DMS53 treated with DMSO at 0.1 percent for 48 hours (cell line): ENCODE measurements around the gene IGSF9B.
A peak's percentile ranks its signal among the peaks of the same experiment; 100 is the strongest.
"Not testable (repeated sequence)": the region's sequence is repeated elsewhere in the genome, so short reads cannot be mapped to it uniquely, and the experiment has no call there.

Experiments
- DNase-seq: peaks from one replicate; lab custom pipeline; 2025; ENCODE audit not compliant: unreplicated experiment; lab: John Stamatoyannopoulos, UW

Gene IGSF9B, protein sequence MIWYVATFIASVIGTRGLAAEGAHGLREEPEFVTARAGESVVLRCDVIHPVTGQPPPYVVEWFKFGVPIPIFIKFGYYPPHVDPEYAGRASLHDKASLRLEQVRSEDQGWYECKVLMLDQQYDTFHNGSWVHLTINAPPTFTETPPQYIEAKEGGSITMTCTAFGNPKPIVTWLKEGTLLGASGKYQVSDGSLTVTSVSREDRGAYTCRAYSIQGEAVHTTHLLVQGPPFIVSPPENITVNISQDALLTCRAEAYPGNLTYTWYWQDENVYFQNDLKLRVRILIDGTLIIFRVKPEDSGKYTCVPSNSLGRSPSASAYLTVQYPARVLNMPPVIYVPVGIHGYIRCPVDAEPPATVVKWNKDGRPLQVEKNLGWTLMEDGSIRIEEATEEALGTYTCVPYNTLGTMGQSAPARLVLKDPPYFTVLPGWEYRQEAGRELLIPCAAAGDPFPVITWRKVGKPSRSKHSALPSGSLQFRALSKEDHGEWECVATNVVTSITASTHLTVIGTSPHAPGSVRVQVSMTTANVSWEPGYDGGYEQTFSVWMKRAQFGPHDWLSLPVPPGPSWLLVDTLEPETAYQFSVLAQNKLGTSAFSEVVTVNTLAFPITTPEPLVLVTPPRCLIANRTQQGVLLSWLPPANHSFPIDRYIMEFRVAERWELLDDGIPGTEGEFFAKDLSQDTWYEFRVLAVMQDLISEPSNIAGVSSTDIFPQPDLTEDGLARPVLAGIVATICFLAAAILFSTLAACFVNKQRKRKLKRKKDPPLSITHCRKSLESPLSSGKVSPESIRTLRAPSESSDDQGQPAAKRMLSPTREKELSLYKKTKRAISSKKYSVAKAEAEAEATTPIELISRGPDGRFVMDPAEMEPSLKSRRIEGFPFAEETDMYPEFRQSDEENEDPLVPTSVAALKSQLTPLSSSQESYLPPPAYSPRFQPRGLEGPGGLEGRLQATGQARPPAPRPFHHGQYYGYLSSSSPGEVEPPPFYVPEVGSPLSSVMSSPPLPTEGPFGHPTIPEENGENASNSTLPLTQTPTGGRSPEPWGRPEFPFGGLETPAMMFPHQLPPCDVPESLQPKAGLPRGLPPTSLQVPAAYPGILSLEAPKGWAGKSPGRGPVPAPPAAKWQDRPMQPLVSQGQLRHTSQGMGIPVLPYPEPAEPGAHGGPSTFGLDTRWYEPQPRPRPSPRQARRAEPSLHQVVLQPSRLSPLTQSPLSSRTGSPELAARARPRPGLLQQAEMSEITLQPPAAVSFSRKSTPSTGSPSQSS (N-terminal part only)

DNA sequence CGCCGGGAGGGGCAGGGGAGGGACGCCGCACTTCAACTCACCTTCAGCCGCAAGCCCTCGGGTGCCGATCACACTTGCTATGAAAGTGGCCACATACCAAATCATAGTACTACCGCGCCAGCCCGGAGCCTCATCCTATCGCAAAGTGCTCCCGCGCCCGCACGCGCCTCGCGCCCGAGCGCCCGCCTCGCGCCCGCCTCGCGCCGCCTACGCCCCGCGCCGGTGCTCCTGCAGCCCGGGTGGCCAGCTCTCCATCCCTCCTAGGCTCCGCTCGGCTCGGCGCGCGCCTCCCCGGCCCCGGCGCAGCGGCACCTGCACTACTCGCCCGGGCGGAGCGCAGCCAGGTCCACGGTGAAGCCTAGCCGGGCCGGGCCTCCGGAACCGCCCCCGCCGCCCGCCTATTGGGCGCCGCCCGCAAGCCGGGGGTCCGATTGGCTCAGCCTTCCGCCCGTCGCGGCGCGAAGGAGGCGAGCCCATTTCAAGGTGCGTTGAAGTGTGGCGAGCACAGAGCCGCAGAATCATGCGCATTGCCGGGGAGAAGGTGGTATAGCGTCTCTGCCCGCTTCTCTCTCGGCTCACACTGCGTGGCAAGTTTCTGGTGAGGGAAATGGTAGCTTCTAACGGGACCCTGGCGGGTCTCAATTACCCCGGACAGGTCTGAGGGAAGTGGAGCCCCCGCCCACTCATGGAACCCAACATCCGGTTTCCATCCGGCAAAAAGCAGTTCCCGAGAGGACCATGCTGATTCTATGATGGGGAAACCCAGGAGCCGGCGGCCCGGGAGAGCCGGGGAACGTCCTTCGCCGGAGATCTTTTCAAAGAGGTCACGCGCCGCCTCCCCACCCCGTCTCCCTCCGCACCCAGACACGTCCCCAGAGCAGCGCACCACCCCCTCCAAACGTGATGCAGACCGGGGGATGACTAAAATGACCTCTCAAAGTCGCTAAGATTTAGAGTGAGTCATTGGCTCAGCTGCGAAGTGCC is at the start of gene IGSF9B:
Gene IGSF9B, minus strand, starts transcription at position 319 of the 984 bp plus-strand sequence. Its CDS starts 214 bp downstream, at position 105.
- peak; percentile 83 for DNase-seq

DNA sequence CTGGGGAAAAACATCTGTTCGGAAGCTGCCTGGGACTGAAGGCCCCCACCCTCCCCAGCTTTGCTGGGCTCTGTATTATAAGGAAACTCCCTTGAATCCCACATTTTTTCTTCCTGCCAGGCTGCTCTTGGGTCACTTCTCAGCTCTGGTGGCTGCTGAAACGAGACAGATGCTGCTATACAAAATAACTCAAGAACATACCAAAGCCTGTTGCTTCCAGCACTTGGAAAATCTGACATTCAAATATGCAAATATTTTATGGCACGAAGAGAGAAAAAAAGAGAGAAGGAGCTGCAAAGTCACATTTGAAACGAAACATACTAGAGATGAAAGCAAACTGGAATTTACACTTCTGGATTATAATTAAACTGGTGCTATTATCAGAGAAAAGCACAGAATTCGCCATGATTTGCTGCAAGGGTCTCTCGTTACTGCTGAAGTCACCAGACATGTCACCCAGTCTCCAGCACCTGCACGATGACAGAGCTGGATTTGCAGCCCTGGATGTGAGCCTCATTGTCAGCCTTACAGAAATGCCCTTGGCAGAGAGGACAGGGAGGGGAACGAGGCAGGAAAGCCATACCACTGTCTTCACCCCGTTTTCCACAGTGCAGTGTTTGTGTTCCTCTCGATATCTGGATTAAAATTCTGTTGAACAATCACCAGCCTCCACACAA is 47.9 kb upstream of the IGSF9B start:
- DNase-seq, result no peak

GRCh38 chr11:134003792-134004495 is 47.2 kb upstream of the IGSF9B start:
- DNase-seq, result no peak

DNA sequence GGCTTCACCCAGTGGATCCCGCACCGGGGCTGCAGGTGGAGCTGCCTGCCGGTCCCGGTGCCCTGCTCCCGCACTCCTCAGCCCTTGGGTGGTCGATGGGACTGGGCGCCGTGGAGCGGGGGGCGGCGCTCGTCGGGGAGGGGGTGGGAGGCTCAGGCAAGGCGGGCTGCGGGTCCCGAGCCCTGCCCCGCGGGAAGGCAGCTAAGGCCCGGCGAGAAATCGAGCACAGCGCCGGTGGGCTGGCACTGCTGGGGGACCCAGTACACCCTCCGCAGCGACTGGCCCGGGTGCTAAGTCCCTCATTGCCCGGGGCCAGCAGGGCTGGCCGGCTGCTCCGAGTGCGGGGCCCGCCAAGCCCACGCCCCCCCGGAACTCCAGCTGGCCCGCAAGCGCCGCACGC is 46.1 kb upstream of the IGSF9B start:
- DNase-seq, result not testable (repeated sequence)

DNA sequence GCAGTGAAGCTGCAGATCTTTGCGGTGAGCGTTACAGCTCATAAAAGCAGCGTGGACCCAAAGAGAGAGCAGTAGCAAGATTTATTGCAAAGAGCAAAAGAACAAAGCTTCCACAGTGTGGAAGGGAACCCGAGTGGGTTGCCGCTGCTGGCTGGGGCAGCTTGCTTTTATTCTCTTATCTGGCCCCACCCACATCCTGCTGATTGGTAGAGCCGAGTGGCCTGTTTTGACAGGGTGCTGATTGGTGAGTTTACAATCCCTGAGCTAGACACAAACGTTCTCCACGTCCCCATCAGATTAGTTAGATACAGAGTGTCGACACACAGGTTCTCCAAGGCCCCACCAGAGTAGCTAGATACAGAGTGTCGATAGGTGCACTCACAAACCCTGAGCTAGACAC is 45.6 kb upstream of the IGSF9B start:
- DNase-seq, result not testable (repeated sequence)

- DNase-seq, result no peak
Observed at GRCh38 chr11:134001596-134001995, 44.8 kb upstream of the IGSF9B start.

GRCh38 chr11:134001088-134001487 is 44.3 kb upstream of the IGSF9B start:
- DNase-seq, result no peak

DNA sequence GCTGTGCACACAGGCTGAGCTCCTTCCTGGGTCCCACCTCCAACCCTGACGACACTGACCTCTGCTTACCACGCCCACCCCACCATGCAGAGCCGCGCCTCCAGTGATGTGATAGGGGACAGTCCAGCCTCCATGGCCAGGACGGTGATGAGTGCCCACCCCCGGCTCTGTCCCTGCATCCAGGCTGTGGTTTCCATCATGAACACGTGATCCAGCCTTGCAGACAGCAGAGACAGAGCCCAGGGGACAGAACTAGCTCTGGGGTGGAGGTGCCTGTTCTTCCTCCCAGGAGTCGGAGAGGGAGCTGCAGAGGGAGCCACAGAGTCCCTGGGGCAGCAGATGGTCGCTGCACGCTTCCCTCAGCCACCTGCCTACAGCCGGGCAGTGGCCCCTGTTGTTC is 42.6 kb upstream of the IGSF9B start:
- DNase-seq, result no peak

DNA sequence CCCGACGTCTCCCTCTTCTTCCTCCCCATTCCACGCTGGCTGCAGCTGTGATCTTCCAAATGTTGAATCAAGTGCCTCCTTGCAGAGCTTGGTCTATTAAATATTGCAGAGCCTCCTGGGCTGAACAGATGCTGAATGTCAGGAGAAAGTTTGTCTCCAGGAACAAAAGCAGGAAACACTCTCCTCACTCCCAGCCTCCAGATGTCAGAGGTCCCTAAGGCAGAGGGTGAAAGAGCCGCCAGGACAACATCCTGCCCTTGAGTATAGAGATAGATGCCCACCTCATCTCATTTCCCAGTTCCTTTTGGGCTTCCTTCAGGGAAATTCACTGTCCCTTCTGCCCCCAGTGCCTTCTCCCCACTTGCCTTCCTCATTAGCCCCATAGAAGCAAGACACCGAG is 40.8 kb upstream of the IGSF9B start:
- DNase-seq, result no peak

DNA sequence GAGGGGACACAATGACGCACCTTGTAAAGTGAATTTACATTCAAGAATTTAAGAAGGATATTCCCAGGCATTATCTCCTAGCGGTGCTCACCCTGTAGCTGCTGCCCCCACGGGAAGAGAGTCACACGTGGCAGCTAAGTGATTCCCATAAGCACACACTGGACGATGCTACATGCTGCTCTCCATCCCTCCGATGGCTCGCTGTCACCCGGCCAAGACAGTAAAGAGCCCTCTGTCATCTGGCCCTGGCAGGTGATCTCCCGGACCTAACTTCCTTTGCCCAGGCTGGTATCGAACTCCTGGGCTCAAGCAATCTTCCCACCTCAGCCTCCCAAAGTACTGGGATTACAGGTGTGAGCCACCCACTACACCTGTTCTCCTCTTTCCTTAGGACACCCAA is 39.9 kb upstream of the IGSF9B start:
- no peak for DNase-seq

DNA sequence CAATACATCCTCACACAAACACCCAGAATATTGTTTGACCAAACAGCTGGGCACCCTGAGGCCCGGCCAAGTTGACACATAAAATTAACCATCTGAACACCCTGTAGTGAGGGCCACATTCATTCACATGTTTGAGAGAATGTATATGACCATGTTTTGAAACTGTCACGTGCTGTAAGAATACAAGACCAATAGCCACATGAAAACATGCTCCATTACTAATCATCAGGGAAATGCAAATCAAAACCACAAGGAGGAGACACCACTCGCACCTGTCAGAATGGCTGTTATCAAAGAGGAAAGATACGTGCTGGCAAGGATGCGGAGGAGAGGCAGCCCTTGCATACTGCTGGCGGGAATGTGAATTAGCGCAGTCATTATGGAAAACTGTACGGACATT is 38.3 kb upstream of the IGSF9B start:
- no peak for DNase-seq

GRCh38 chr11:133993921-133994320 is 37.2 kb upstream of the IGSF9B start:
- no peak for DNase-seq

- no peak for DNase-seq
Observed at GRCh38 chr11:133993107-133993506, 36.3 kb upstream of the IGSF9B start.

DNA sequence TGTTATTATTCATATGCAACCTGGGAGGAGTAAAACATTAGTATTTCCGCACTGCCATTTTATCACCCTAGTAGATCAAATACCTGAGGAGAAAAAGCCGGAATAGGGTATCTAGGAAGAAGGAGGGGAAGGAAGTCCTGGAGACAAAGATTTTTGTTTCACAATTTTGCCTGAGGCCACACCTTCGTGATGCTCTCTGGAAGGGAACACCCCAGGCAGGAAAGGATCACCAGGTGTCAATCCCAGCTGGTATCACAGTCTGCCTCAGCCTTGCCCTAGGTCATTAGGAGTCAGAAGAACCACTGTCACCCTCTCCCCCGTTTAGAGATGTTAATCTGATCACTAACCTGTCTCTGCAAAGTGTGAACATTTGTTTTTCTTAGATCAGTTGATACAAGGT is 35.4 kb upstream of the IGSF9B start:
- no peak for DNase-seq

GRCh38 chr11:133991101-133991500 is 34.3 kb upstream of the IGSF9B start:
- DNase-seq, result no peak

- no peak for DNase-seq
Observed at GRCh38 chr11:133990501-133990900, 33.7 kb upstream of the IGSF9B start.

DNA sequence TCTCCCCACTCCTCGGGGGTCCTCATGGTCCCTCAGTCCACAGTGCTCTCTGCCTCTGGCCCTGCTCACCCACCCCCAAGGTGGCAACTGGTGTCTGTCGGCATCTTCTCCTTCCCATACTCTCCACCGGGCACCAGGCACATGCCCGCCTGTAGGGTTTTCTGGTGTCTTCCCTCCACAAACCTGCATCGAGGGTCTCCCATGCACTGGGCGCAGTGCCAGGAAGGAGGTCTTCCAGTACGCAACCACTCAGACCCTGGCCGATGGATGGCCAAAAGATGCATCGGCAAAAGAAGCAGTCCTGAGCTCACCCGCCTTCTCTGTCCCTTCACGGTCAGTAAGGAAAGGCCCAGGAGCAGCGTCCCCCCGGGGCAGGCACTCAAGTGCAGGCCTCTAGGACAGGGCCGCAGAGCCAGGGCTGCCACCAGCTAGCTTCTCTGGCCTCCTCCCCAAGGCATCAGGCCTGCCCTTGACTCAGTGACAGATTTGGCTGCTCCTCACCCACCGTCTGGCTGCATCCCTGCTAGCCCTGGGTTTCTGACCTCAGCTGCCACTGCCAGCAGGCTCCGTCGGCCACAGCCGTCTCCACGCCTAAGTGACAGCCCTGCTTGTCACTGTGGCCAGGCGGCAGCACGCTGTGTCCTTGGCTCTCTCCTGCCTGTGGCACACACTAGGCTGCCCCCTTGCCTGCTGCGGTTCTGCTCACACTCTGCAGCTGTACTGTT is 32.1 kb upstream of the IGSF9B start:
- DNase-seq, result no peak

DNA sequence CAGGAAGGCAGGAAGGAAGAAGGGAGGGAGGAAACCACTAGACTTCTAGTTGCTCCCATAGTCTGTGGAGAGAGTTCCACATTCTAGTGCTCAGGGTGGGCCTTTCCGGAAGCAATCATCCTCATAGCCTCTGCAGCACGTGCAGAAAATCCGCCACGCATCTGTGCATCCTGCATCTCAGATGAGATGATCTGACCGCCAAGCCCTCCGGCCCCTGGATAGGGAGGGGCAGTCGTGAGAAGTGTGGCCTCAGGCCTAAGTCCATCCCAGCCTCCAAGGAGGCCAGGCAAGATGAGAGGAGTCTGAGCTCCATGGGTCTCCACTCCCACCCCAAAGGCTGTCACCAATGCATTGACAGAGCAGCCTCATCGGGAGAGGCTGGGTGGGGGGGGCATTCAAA is 30.4 kb upstream of the IGSF9B start:
- no peak for DNase-seq
